ENCODE measurements around the gene CDYL. TPM values are rescaled to one million over a fixed set of nuclear protein-coding genes. Genes with fewer than 3 reads are reported as not detected.

Gene CDYL
- total RNA-seq, 1 donor from 2014 or later: 53.5 TPM

- H3K9me3 ChIP-seq (ENCODE audit: low read depth): no peaks in the 10 kb centered on the region
- peaks cover 8% of the 10 kb centered on the region for H3K4me1 ChIP-seq
- Mint-ChIP-seq H3K36me3 (peaks cover 31% of the 10 kb centered on the region), H3K27ac (no peak overlapping the region), H3K9me3 (peaks cover 14% of the 10 kb centered on the region), H3K27me3 (ENCODE audit: insufficient read depth, low read depth) (no peaks in the 10 kb centered on the region), H3K4me1 (peaks cover 7% of the 10 kb centered on the region), H3K4me3 (no peak overlapping the region)
- TF ChIP-seq EZH2phosphoT487 (IDR thresholded peaks at IDR 0.05): no peak
- no peak for TF ChIP-seq CTCF (IDR thresholded peaks at IDR 0.05)
- TF ChIP-seq EZH2 (IDR thresholded peaks at IDR 0.05): no peak
- H3F3A ChIP-seq (ENCODE audit: low read depth): peaks cover 9% of the 10 kb centered on the region
- H4K20me1 ChIP-seq (ENCODE audit: low read depth): peaks cover 4% of the 10 kb centered on the region
- no peak overlapping the region for H3K4me2 ChIP-seq
- no peaks in the 10 kb centered on the region for H3K27me3 ChIP-seq
- no peak overlapping the region for H3K27ac ChIP-seq
- no peak overlapping the region for H2AFZ ChIP-seq (replicated peaks)
- DNase-seq (ENCODE audit: low spot score): no peak
- H3K4me3 ChIP-seq: no peak overlapping the region
- H3K79me2 ChIP-seq (ENCODE audit: low read depth): peaks cover 91% of the 10 kb centered on the region
- no peak overlapping the region for H3K9ac ChIP-seq
- H3K36me3 ChIP-seq: no peaks in the 10 kb centered on the region
Observed at GRCh38 chr6:4922488-4923037, 146.4 kb downstream of the CDYL start.

DNA sequence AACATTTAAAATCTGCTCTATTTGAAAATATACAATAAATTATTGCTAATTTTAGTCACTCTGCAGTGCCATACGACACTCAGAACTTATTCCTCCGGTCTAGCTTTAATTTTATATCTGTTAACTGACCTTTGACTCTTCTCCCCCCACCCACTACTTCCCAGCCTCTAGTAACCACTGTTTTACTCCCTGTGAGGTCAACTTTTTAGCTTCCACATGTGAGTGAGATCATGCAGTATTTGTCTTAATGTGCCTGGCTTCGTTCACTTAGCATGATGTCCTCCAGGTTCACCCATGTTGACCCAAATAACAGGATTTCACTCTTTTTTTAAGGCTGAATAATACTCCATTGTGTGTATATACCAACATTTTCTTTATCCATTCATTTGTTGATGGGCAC is 146.9 kb downstream of the CDYL start:
- peaks cover 14% of the 10 kb centered on the region for H3K9me3 Mint-ChIP-seq
- H3K27ac ChIP-seq: no peak overlapping the region
- H3K36me3 Mint-ChIP-seq: peaks cover 35% of the 10 kb centered on the region
- no peaks in the 10 kb centered on the region for H3K36me3 ChIP-seq
- no peak for DNase-seq (ENCODE audit: low spot score)
- peaks cover 4% of the 10 kb centered on the region for H4K20me1 ChIP-seq (ENCODE audit: low read depth)
- no peak overlapping the region for H3K4me2 ChIP-seq
- no peaks in the 10 kb centered on the region for H3K27me3 Mint-ChIP-seq (ENCODE audit: insufficient read depth, low read depth)
- H3K27ac Mint-ChIP-seq: peak overlapping the region; percentile 6
- no peak overlapping the region for H2AFZ ChIP-seq (replicated peaks)
- H3K79me2 ChIP-seq (ENCODE audit: low read depth): peaks cover 91% of the 10 kb centered on the region
- peaks cover 8% of the 10 kb centered on the region for H3K4me1 ChIP-seq
- H3K4me3 ChIP-seq: no peak overlapping the region
- no peak overlapping the region for H3K4me3 Mint-ChIP-seq
- H3K4me1 Mint-ChIP-seq: peaks cover 7% of the 10 kb centered on the region
- no peaks in the 10 kb centered on the region for H3K27me3 ChIP-seq
- H3K9me3 ChIP-seq (ENCODE audit: low read depth): no peaks in the 10 kb centered on the region
- H3K9ac ChIP-seq: no peak overlapping the region
- TF ChIP-seq EZH2 (IDR thresholded peaks at IDR 0.05) (no peak), CTCF (IDR thresholded peaks at IDR 0.05) (no peak), EZH2phosphoT487 (IDR thresholded peaks at IDR 0.05) (no peak)
- H3F3A ChIP-seq (ENCODE audit: low read depth): peaks cover 9% of the 10 kb centered on the region

GRCh38 chr6:4924661-4925271 is 148.6 kb downstream of the CDYL start:
- H3K36me3 Mint-ChIP-seq: peaks cover 37% of the 10 kb centered on the region
- no peak overlapping the region for H3K27ac Mint-ChIP-seq
- peaks cover 15% of the 10 kb centered on the region for H3K9me3 Mint-ChIP-seq
- no peak overlapping the region for H3K9ac ChIP-seq
- no peak overlapping the region for H3K4me3 Mint-ChIP-seq
- H3K79me2 ChIP-seq (ENCODE audit: low read depth): peaks cover 98% of the 10 kb centered on the region
- no peak for TF ChIP-seq EZH2phosphoT487 (IDR thresholded peaks at IDR 0.05)
- no peak for TF ChIP-seq EZH2 (IDR thresholded peaks at IDR 0.05)
- no peak for TF ChIP-seq CTCF (IDR thresholded peaks at IDR 0.05)
- peaks cover 9% of the 10 kb centered on the region for H3F3A ChIP-seq (ENCODE audit: low read depth)
- no peaks in the 10 kb centered on the region for H3K27me3 Mint-ChIP-seq (ENCODE audit: insufficient read depth, low read depth)
- peaks cover 7% of the 10 kb centered on the region for H3K4me1 Mint-ChIP-seq
- no peak overlapping the region for H3K4me3 ChIP-seq
- H3K27ac ChIP-seq: no peak overlapping the region
- H2AFZ ChIP-seq (replicated peaks): no peak overlapping the region
- H4K20me1 ChIP-seq (ENCODE audit: low read depth): peaks cover 6% of the 10 kb centered on the region
- DNase-seq (ENCODE audit: low spot score): no peak
- H3K4me2 ChIP-seq: no peak overlapping the region
- no peaks in the 10 kb centered on the region for H3K9me3 ChIP-seq (ENCODE audit: low read depth)
- H3K36me3 ChIP-seq: no peaks in the 10 kb centered on the region
- peaks cover 10% of the 10 kb centered on the region for H3K4me1 ChIP-seq
- H3K27me3 ChIP-seq: no peaks in the 10 kb centered on the region

All from neural progenitor cell (in vitro differentiated cells).